ENCODE measurements around the gene DPF1. TPM values are rescaled to one million over a fixed set of nuclear protein-coding genes. Genes with fewer than 3 reads are reported as not detected.

DPF1 gene
- total RNA-seq, 1 donor from 2014 or later: 4.0 TPM

GRCh38 chr19:38206006-38206745, 17.8 kb downstream of the DPF1 start:
- Histone ChIP-seq H3K9me3 (ENCODE audit: insufficient read depth, low read depth, low read length) (no peaks in the 10 kb centered on the region), H2AFZ (ENCODE audit: low read depth, low read length) (no peak overlapping the region), H3K4me1 (ENCODE audit: insufficient read depth, low read length) (peaks cover 21% of the 10 kb centered on the region), H3K4me2 (ENCODE audit: low read length) (no peak overlapping the region), H3K27ac (ENCODE audit: low read depth, low read length) (no peak overlapping the region), H3K9ac (ENCODE audit: low read length) (no peak overlapping the region), H3K36me3 (ENCODE audit: insufficient read depth, low read length) (peaks cover 5% of the 10 kb centered on the region), H3K27me3 (ENCODE audit: insufficient read depth, low read length) (no peaks in the 10 kb centered on the region), H4K20me1 (ENCODE audit: insufficient read depth, low read length) (peaks cover 15% of the 10 kb centered on the region), H3K79me2 (ENCODE audit: insufficient read depth, low read length) (no peaks in the 10 kb centered on the region), H3K4me3 (ENCODE audit: insufficient read depth, low read depth, low read length) (no peak overlapping the region)
- H3K4me1 Mint-ChIP-seq (ENCODE audit: low read depth, unreplicated experiment): peaks cover 8% of the 10 kb centered on the region
- H3K9me3 Mint-ChIP-seq (ENCODE audit: unreplicated experiment): peaks cover 2% of the 10 kb centered on the region
- no peak overlapping the region for H3K4me3 Mint-ChIP-seq (ENCODE audit: unreplicated experiment)
- peaks cover 5% of the 10 kb centered on the region for H3K27me3 Mint-ChIP-seq (ENCODE audit: low read depth, unreplicated experiment)
- no peak for TF ChIP-seq EZH2 (IDR thresholded peaks at IDR 0.05; ENCODE audit: insufficient read depth, low read length)
- no peak for TF ChIP-seq CTCF (IDR thresholded peaks at IDR 0.05; ENCODE audit: insufficient read depth, low read depth, low read length)
- no peak for FAIRE-seq
- H3K36me3 Mint-ChIP-seq (ENCODE audit: low read depth, unreplicated experiment): peaks cover 5% of the 10 kb centered on the region
- no peak for DNase-seq (ENCODE audit: low read depth)
- no peak overlapping the region for H3K27ac Mint-ChIP-seq (ENCODE audit: unreplicated experiment)

- H3K79me2 ChIP-seq (ENCODE audit: insufficient read depth, low read length): no peaks in the 10 kb centered on the region
- DNase-seq (ENCODE audit: low read depth) (no peak), FAIRE-seq (no peak)
- peaks cover 5% of the 10 kb centered on the region for H3K36me3 Mint-ChIP-seq (ENCODE audit: low read depth, unreplicated experiment)
- H3K4me1 ChIP-seq (ENCODE audit: insufficient read depth, low read length): peaks cover 8% of the 10 kb centered on the region
- no peak overlapping the region for H3K27ac ChIP-seq (ENCODE audit: low read depth, low read length)
- H3K4me3 ChIP-seq (ENCODE audit: insufficient read depth, low read depth, low read length): no peak overlapping the region
- peaks cover 4% of the 10 kb centered on the region for H4K20me1 ChIP-seq (ENCODE audit: insufficient read depth, low read length)
- peaks cover under 1% of the 10 kb centered on the region for H3K4me1 Mint-ChIP-seq (ENCODE audit: low read depth, unreplicated experiment)
- H3K27ac Mint-ChIP-seq (ENCODE audit: unreplicated experiment): no peak overlapping the region
- H3K9me3 Mint-ChIP-seq (ENCODE audit: unreplicated experiment): peaks cover 2% of the 10 kb centered on the region
- H3K27me3 ChIP-seq (ENCODE audit: insufficient read depth, low read length): no peaks in the 10 kb centered on the region
- H2AFZ ChIP-seq (ENCODE audit: low read depth, low read length): no peak overlapping the region
- TF ChIP-seq CTCF (IDR thresholded peaks at IDR 0.05; ENCODE audit: insufficient read depth, low read depth, low read length): no peak
- no peak for TF ChIP-seq EZH2 (IDR thresholded peaks at IDR 0.05; ENCODE audit: insufficient read depth, low read length)
- no peak overlapping the region for H3K4me3 Mint-ChIP-seq (ENCODE audit: unreplicated experiment)
- H3K4me2 ChIP-seq (ENCODE audit: low read length): no peak overlapping the region
- no peak overlapping the region for H3K9ac ChIP-seq (ENCODE audit: low read length)
- peaks cover 5% of the 10 kb centered on the region for H3K36me3 ChIP-seq (ENCODE audit: insufficient read depth, low read length)
- H3K27me3 Mint-ChIP-seq (ENCODE audit: low read depth, unreplicated experiment): peaks cover 5% of the 10 kb centered on the region
- no peaks in the 10 kb centered on the region for H3K9me3 ChIP-seq (ENCODE audit: insufficient read depth, low read depth, low read length)
Observed at GRCh38 chr19:38204728-38205127, 19.3 kb downstream of the DPF1 start.

- peaks cover 2% of the 10 kb centered on the region for H3K4me1 ChIP-seq (ENCODE audit: insufficient read depth, low read length)
- H3K79me2 ChIP-seq (ENCODE audit: insufficient read depth, low read length): no peaks in the 10 kb centered on the region
- H3K4me2 ChIP-seq (ENCODE audit: low read length): no peak overlapping the region
- no peak overlapping the region for H3K27ac ChIP-seq (ENCODE audit: low read depth, low read length)
- no peak for TF ChIP-seq CTCF (IDR thresholded peaks at IDR 0.05; ENCODE audit: insufficient read depth, low read depth, low read length)
- TF ChIP-seq EZH2 (IDR thresholded peaks at IDR 0.05; ENCODE audit: insufficient read depth, low read length): no peak
- H3K9me3 ChIP-seq (ENCODE audit: insufficient read depth, low read depth, low read length): no peaks in the 10 kb centered on the region
- H3K4me3 ChIP-seq (ENCODE audit: insufficient read depth, low read depth, low read length): no peak overlapping the region
- Mint-ChIP-seq H3K27me3 (ENCODE audit: low read depth, unreplicated experiment) (peaks cover 5% of the 10 kb centered on the region), H3K9me3 (ENCODE audit: unreplicated experiment) (peaks cover 2% of the 10 kb centered on the region), H3K36me3 (ENCODE audit: low read depth, unreplicated experiment) (peaks cover 5% of the 10 kb centered on the region), H3K27ac (ENCODE audit: unreplicated experiment) (no peak overlapping the region), H3K4me3 (ENCODE audit: unreplicated experiment) (no peak overlapping the region), H3K4me1 (ENCODE audit: low read depth, unreplicated experiment) (no peaks in the 10 kb centered on the region)
- no peak overlapping the region for H3K9ac ChIP-seq (ENCODE audit: low read length)
- no peaks in the 10 kb centered on the region for H3K27me3 ChIP-seq (ENCODE audit: insufficient read depth, low read length)
- DNase-seq (ENCODE audit: low read depth) (no peak), FAIRE-seq (no peak)
- no peak overlapping the region for H2AFZ ChIP-seq (ENCODE audit: low read depth, low read length)
- H4K20me1 ChIP-seq (ENCODE audit: insufficient read depth, low read length): peaks cover 4% of the 10 kb centered on the region
- peaks cover 6% of the 10 kb centered on the region for H3K36me3 ChIP-seq (ENCODE audit: insufficient read depth, low read length)
Observed at GRCh38 chr19:38204096-38204495, 19.9 kb downstream of the DPF1 start.

All from astrocyte (in vitro differentiated cells and primary cell).